HG02840 (cell line): ENCODE data around the gene KLF15.

Experiments
- ATAC-seq: cut with Tn5 transposase; IDR thresholded peaks from one replicate; pipeline ENCODE4 v1.9.1; 2021; ENCODE audit warnings: mild to moderate bottlenecking, moderate library complexity, moderate number of reproducible peaks; ENCODE audit not compliant: unreplicated experiment, low FRiP score

KLF15 gene

GRCh38 chr3:126389794-126390146, 32.6 kb upstream of the KLF15 start:
- no peak for ATAC-seq

- peak; percentile 61 for ATAC-seq
Measured at GRCh38 chr3:126389112-126389793, 32.0 kb upstream of the KLF15 start.

GRCh38 chr3:126381966-126382365, 24.8 kb upstream of the KLF15 start:
- no peak for ATAC-seq

- no peak for ATAC-seq
Measured at GRCh38 chr3:126380011-126380768, 23.0 kb upstream of the KLF15 start.

GRCh38 chr3:126378341-126378751, 21.1 kb upstream of the KLF15 start:
- ATAC-seq = no peak

- no peak for ATAC-seq
Measured at GRCh38 chr3:126377211-126377610, 20.0 kb upstream of the KLF15 start.

GRCh38 chr3:126376444-126376843, 19.2 kb upstream of the KLF15 start:
- no peak for ATAC-seq

- no peak for ATAC-seq
Measured at GRCh38 chr3:126375835-126376331, 18.7 kb upstream of the KLF15 start.

- ATAC-seq = no peak
Measured at GRCh38 chr3:126373682-126374601, 16.7 kb upstream of the KLF15 start.

- no peak for ATAC-seq
Measured at GRCh38 chr3:126373146-126373613, 16.0 kb upstream of the KLF15 start.

- ATAC-seq = no peak
Measured at GRCh38 chr3:126372413-126373145, 15.4 kb upstream of the KLF15 start.

- no peak for ATAC-seq
Measured at GRCh38 chr3:126371096-126371705, 14.0 kb upstream of the KLF15 start.

GRCh38 chr3:126370606-126371005, 13.4 kb upstream of the KLF15 start:
- no peak for ATAC-seq

GRCh38 chr3:126370055-126370454, 12.8 kb upstream of the KLF15 start:
- no peak for ATAC-seq

GRCh38 chr3:126369490-126369889, 12.3 kb upstream of the KLF15 start:
- ATAC-seq = no peak

GRCh38 chr3:126367316-126367805, 10.2 kb upstream of the KLF15 start:
- no peak for ATAC-seq

GRCh38 chr3:126365351-126366277, 8.4 kb upstream of the KLF15 start:
- no peak for ATAC-seq

GRCh38 chr3:126364731-126365301, 7.6 kb upstream of the KLF15 start:
- ATAC-seq = no peak
